KOPT-K1 (cell line): Measurements from ENCODE around the gene MAP3K14.

Experiments
- H3K27ac ChIP-seq: fragments of 200-600 bp; sonication (generic); 2 replicates; pipeline ENCODE4 v1.5.1; 2016; ENCODE audit warnings: antibody characterized with exemption, mild to moderate bottlenecking, low read depth, low read length; ENCODE audit not compliant: poor library complexity, severe bottlenecking
- H3K36me3 ChIP-seq: fragments of 200-600 bp; sonication (generic); 2 replicates; pipeline ENCODE4 v1.5.1; 2017; ENCODE audit warnings: antibody characterized with exemption, mild to moderate bottlenecking, low read length, moderate library complexity; ENCODE audit not compliant: insufficient read depth
- H3K9me3 ChIP-seq: fragments of 200-600 bp; sonication (generic); 2 replicates; pipeline ENCODE4 v1.5.1; 2017; ENCODE audit warnings: antibody characterized with exemption, low read length, mild to moderate bottlenecking; ENCODE audit not compliant: insufficient read depth, poor library complexity, severe bottlenecking

The MAP3K14 gene

GRCh38 chr17:45313996-45314740 lies 2.7 kb downstream of the MAP3K14 start:
- H3K27ac ChIP-seq = peak overlapping the region; percentile 84
- no peaks in the 10 kb centered on the region for H3K9me3 ChIP-seq
- peaks cover 21% of the 10 kb centered on the region for H3K36me3 ChIP-seq

DNA sequence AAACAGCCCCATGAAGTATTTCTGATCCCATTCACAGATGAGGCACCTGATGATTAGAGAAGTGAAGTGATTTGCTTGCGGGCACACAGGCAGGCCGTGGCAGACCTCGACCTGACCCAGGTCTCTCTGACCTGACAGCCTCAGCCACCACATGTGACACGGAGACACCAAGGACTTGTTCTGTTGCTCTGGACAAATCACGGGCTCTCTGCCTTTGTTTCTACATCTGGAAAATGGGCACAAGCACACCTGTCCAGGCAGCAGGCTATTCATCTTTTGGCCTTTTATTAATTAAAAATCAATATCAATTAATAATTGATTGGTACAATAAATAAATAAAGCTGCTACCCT lies 3.4 kb downstream of the MAP3K14 start:
- peak overlapping the region; percentile 84 for H3K27ac ChIP-seq

GRCh38 chr17:45312477-45313420 lies 4.1 kb downstream of the MAP3K14 start:
- Histone ChIP-seq H3K9me3 (no peaks in the 10 kb centered on the region), H3K36me3 (peaks cover 33% of the 10 kb centered on the region), H3K27ac (peak overlapping the region; percentile 84)

More for the DNA sequence above, 3.4 kb downstream of the MAP3K14 start:
- no peaks in the 10 kb centered on the region for H3K9me3 ChIP-seq
- H3K36me3 ChIP-seq = peaks cover 27% of the 10 kb centered on the region

DNA sequence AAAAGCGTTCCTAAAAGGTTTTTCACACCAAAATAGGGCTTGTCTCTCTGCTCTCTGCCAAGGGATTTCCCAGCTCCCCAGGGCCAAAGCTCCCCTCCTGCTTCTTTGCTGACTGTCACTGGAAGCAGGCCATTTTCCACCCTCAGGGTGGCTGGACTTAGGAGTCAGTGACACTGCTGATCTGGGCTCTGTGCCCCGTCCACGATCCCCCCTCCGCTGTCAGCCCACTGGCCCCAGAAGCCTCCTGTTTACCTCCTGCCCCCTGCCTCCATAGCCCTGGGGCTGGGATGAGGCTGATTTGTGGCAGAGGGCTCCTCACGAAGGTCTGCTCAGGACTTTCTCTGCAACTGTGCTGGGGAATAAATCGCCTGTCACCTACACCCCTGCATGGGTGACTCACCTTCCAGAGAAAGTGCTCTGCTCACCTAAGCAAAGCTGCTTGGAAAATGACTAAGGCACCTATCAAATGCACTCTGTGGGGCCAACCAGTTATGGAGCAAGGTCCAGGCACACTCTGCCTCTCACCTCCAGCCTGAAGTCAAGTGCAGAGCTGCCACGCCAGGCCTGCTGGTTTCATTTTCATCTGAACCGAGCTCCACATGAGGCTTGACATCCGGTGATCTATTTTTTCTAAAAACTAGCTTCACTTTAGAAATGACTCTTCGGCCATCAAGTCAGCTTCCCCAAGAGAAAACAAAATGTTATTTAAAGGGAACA lies 4.9 kb downstream of the MAP3K14 start:
- Histone ChIP-seq H3K9me3 (no peaks in the 10 kb centered on the region), H3K36me3 (peaks cover 38% of the 10 kb centered on the region), H3K27ac (peak overlapping the region; percentile 84)

GRCh38 chr17:45311401-45311759 lies 5.4 kb downstream of the MAP3K14 start:
- peak overlapping the region; percentile 84 for H3K27ac ChIP-seq
- peaks cover 39% of the 10 kb centered on the region for H3K36me3 ChIP-seq

DNA sequence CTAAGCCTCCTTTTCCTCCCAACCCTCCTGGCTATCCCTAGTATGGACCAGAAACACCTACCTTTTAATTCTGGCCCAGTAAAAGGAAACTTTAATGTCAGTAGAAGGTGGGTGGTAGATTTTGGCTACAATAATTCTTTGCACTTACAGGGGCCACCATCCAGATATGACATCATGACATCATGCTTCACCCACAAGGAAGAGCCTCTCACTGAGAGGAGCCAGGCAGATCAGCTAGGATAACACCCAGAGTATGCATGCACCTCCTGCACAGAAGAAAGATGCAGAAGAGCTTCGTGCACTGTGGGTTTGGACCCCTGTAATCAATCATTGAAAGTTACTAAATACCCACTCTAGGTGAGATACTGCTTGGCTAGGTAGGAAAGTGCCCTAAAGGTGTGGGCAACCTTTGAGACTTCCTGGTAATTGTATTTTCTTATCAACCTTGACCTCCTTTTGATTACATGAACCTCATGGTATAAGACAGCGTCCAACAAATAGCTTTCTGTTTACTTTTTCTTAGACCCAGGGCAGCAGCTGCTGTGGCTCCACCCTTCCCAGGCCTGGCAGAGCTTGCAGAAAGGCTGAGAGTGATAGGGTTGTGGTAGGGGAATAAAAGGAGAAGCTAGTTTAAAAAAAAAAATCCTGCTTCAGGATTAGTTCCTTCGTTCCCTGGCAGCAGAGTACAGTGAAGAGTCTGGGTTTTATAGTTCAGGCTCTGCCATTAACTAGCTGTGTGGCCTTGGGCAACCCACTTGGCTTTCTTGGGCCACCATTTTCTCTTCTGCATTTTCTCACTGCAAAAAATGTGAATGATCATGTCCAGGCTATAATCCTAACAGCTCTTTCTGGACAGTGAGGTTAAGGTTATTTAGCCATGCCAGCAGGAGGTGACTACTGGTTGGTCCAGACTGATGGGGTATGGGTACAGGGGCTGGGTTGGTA lies 6.2 kb downstream of the MAP3K14 start:
- peaks cover 47% of the 10 kb centered on the region for H3K36me3 ChIP-seq
- H3K27ac ChIP-seq = peak overlapping the region; percentile 84
- no peaks in the 10 kb centered on the region for H3K9me3 ChIP-seq

More at GRCh38 chr17:45311401-45311759, 5.4 kb downstream of the MAP3K14 start:
- H3K9me3 ChIP-seq = no peaks in the 10 kb centered on the region

DNA sequence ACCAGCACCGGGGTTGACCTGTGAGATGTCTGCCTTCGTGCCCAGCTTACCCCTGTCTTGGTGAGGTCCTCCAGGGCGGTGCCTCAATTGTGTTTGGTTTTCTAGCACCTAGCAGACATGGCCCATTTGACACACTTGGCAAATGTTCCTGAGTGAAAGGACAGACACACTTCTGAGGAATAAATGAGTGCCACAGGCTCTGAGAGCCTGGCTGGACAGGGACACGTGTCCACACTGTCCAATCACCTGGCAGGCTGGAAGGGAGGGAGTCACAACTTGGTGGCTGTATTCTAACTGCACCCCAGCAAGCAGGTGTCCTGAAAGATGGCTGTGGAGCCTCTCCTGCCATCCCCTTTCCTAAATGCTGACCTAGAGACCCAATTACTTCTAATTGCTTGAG lies 7.4 kb downstream of the MAP3K14 start:
- Histone ChIP-seq H3K9me3 (no peaks in the 10 kb centered on the region), H3K27ac (no peak overlapping the region), H3K36me3 (peaks cover 54% of the 10 kb centered on the region)

DNA sequence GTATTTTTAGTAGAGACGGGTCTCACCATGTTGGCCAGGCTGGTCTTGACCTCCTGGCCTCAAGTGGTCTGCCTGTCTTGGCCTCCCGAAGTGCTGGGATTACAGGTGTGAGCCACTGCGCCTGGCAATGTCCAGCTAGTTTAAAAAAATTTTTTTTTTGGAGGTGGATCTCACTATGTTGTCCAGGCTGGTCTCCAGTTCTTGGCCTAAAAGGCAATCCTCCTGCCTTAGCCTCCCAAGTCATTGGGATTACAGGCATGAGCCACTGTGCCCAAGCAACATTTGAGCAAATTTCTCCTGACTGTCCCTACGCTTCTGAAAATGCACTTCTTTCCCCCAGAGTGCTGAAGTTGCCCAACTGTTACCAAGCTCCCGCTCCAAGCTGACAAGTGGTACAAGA lies 8.0 kb downstream of the MAP3K14 start:
- Histone ChIP-seq H3K9me3 (no peaks in the 10 kb centered on the region), H3K36me3 (peaks cover 59% of the 10 kb centered on the region), H3K27ac (no peak overlapping the region)

GRCh38 chr17:45308016-45308365 lies 8.8 kb downstream of the MAP3K14 start:
- peaks cover 59% of the 10 kb centered on the region for H3K36me3 ChIP-seq
- no peaks in the 10 kb centered on the region for H3K9me3 ChIP-seq
- H3K27ac ChIP-seq = no peak overlapping the region

GRCh38 chr17:45307290-45308015 lies 9.4 kb downstream of the MAP3K14 start:
- Histone ChIP-seq H3K27ac (no peak overlapping the region), H3K9me3 (no peaks in the 10 kb centered on the region), H3K36me3 (peaks cover 59% of the 10 kb centered on the region)

DNA sequence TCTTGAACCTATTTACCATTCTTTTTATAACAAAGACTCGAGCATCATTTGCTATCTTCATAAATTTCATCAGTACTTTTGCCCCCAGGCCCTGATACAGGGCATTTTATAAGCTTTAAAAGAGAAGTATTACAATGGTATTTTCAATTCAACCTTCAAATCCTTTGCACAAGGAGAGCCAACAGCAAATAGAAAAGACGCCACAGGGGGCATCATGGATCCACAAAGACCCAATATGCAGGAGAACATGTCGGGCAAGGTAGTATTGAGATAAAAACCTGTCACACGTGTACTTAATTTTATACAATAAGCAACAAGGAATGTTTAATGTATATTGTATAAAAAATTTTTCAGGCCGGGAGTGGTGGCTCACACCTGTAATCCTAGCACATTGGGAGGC lies 10.2 kb downstream of the MAP3K14 start:
- Histone ChIP-seq H3K27ac (no peak overlapping the region), H3K36me3 (peaks cover 59% of the 10 kb centered on the region)

DNA sequence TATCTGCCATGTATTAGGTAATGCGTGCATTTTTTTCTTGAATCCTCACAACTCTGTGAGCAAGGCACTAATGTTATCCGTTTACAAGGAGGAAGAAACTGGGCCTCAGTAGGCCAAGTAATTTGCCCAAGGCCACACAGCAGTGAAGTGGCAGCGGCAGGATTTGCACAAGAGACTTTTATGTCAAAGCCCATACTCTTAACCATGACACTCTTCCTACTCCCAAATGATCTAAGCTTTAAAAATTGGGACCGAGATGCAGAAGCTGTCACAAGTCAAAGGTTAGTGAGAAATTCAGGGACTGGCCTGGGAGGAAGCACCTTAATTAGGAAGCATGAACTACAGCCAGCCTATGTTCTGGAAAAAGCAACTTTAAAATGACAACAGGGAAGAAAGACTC lies 10.7 kb downstream of the MAP3K14 start:
- H3K9me3 ChIP-seq = no peaks in the 10 kb centered on the region
- H3K27ac ChIP-seq = no peak overlapping the region
- H3K36me3 ChIP-seq = peaks cover 54% of the 10 kb centered on the region

More for the DNA sequence above, 10.2 kb downstream of the MAP3K14 start:
- H3K9me3 ChIP-seq = no peaks in the 10 kb centered on the region

DNA sequence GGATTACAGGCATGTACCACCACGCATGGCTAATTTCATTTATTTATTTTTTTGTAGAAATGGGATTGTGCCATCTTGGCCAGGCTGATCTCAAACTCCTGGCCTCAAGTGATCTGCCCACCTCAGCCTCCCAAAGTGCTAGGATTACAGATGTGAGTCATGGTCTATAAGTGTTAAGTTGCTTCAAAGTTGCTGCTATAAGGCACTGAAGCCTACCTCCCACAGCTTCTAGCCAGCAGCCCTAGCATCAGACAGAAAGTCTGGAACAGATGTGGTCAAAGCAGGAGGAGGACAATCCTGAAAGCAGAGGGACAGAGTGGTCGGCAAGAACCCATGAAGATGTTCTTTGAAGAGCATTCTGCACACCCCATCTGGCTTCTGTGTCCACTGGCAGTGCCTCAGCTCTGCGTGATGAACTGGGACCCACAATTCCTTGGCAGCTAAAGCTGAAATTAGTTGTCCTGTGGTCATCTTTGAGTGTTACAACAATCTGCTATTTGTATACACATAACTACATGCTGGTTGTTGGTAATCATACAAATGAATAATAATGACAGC lies 11.2 kb downstream of the MAP3K14 start:
- Histone ChIP-seq H3K36me3 (peaks cover 50% of the 10 kb centered on the region), H3K9me3 (no peaks in the 10 kb centered on the region), H3K27ac (no peak overlapping the region)
